Measurements from ENCODE around the gene KPTN. TPM values are rescaled to one million over a fixed set of nuclear protein-coding genes. Genes with fewer than 3 reads are reported as not detected.

KPTN gene
- total RNA-seq, 1 donor = 2.9 TPM

DNA sequence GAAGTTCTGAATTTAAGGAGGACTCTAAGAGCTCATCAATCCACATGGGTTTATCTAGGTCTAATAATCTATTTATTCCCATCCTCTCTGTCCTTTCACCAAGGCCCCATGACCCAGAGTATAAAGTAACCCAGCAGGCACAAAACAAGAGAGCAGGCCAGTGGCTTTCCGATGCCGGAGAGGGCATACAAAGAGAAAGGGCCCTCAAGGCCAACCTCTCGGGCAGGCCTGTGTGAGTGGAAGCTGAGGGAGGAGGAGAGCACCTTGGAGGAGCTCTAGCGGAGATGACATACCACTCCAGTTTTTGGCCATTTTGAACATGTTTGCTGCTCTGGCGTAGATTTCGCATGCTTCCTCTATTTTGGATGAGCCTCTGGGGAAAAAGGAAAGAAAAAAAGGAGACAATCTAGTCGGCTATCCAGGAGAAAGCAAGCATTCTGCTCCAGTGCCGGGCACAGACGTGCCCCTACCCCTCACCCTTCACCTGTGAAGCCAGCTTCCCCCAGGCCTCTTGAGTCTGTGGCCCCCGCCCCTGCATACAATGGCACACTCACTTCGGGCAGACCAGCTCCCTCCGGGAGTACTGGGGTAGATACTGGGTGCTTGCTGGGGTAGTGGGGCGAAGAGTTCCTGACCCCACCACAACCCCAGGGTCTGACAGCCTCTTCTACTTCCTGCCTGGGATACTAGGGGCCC, 19.3 kb upstream of the KPTN start:
- TF ChIP-seq, protein P1, sequence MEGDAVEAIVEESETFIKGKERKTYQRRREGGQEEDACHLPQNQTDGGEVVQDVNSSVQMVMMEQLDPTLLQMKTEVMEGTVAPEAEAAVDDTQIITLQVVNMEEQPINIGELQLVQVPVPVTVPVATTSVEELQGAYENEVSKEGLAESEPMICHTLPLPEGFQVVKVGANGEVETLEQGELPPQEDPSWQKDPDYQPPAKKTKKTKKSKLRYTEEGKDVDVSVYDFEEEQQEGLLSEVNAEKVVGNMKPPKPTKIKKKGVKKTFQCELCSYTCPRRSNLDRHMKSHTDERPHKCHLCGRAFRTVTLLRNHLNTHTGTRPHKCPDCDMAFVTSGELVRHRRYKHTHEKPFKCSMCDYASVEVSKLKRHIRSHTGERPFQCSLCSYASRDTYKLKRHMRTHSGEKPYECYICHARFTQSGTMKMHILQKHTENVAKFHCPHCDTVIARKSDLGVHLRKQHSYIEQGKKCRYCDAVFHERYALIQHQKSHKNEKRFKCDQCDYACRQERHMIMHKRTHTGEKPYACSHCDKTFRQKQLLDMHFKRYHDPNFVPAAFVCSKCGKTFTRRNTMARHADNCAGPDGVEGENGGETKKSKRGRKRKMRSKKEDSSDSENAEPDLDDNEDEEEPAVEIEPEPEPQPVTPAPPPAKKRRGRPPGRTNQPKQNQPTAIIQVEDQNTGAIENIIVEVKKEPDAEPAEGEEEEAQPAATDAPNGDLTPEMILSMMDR (IDR thresholded peaks at IDR 0.05; ENCODE audit: insufficient read depth, low read length) = no peak
- H3K4me3 ChIP-seq (ENCODE audit: low read depth, low read length) = no peak overlapping the region
- no peak for DNase-seq (ENCODE audit: low read depth)

GRCh38 chr19:47499863-47500830, 16.1 kb upstream of the KPTN start:
- DNase-seq (ENCODE audit: low read depth) = no peak
- no peak overlapping the region for H3K4me3 ChIP-seq (ENCODE audit: low read depth, low read length)
- TF ChIP-seq, protein P1 (IDR thresholded peaks at IDR 0.05; ENCODE audit: insufficient read depth, low read length) = no peak

- TF ChIP-seq, protein P1 (IDR thresholded peaks at IDR 0.05; ENCODE audit: insufficient read depth, low read length) = no peak
- no peak for DNase-seq (ENCODE audit: low read depth)
- no peak overlapping the region for H3K4me3 ChIP-seq (ENCODE audit: low read depth, low read length)
Observed at GRCh38 chr19:47499371-47499770, 15.4 kb upstream of the KPTN start.

DNA sequence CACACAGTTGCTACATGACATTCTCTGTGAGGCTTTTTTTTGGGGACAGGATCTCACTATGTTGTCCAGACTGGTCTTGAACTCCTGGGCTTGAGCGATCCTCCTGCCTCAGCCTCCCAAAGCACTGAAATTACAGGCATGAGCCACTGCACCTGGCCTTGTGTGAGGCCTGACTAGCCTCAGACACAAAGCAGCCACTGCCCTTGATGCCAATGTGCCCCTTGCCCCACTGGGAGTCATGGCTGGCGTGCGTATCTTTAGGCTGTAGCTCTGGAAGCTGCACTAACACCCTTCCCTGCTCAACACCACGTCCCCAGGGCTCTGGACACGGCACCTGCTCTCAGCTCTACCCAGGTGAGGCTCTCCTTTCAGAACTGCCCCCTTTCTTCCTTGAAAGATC, 14.5 kb upstream of the KPTN start:
- no peak for DNase-seq (ENCODE audit: low read depth)
- TF ChIP-seq, protein P1 (IDR thresholded peaks at IDR 0.05; ENCODE audit: insufficient read depth, low read length) = no peak
- no peak overlapping the region for H3K4me3 ChIP-seq (ENCODE audit: low read depth, low read length)

- no peak for DNase-seq (ENCODE audit: low read depth)
- no peak overlapping the region for H3K4me3 ChIP-seq (ENCODE audit: low read depth, low read length)
- TF ChIP-seq, protein P1 (IDR thresholded peaks at IDR 0.05; ENCODE audit: insufficient read depth, low read length) = no peak
Observed at GRCh38 chr19:47497821-47498520, 14.0 kb upstream of the KPTN start.

GRCh38 chr19:47497050-47497766, 13.2 kb upstream of the KPTN start:
- no peak overlapping the region for H3K4me3 ChIP-seq (ENCODE audit: low read depth, low read length)
- TF ChIP-seq, protein P1 (IDR thresholded peaks at IDR 0.05; ENCODE audit: insufficient read depth, low read length) = no peak
- DNase-seq (ENCODE audit: low read depth) = no peak

Measured in fibroblast of the aortic adventitia (primary cell).